Esophagus squamous epithelium (tissue), 4 donors: Measurements from ENCODE around the gene ABR.

ENCODE experiments used
- POLR2A ChIP-seq, 4 donors: fragments of 450-650 bp; IDR thresholded peaks; one replicate each; pipeline ENCODE4 v1.6.1; 2017; ENCODE audit warnings: antibody characterized with exemption in 4 of 4, mild to moderate bottlenecking in 4 of 4, moderate library complexity in 3 of 4
- TF ChIP-seq, protein P1 (sequence below), 6 experiments: fragments of 450-650 bp in 4 of 6; fragments of 200-600 bp in 2 of 6; sonication (generic) in 2 of 6; IDR thresholded peaks; one replicate each; pipeline ENCODE4 v1.5.1; 2016 to 2019; ENCODE audit warnings: antibody characterized with exemption in 6 of 6, mild to moderate bottlenecking in 4 of 6, moderate library complexity in 4 of 6

DNA sequence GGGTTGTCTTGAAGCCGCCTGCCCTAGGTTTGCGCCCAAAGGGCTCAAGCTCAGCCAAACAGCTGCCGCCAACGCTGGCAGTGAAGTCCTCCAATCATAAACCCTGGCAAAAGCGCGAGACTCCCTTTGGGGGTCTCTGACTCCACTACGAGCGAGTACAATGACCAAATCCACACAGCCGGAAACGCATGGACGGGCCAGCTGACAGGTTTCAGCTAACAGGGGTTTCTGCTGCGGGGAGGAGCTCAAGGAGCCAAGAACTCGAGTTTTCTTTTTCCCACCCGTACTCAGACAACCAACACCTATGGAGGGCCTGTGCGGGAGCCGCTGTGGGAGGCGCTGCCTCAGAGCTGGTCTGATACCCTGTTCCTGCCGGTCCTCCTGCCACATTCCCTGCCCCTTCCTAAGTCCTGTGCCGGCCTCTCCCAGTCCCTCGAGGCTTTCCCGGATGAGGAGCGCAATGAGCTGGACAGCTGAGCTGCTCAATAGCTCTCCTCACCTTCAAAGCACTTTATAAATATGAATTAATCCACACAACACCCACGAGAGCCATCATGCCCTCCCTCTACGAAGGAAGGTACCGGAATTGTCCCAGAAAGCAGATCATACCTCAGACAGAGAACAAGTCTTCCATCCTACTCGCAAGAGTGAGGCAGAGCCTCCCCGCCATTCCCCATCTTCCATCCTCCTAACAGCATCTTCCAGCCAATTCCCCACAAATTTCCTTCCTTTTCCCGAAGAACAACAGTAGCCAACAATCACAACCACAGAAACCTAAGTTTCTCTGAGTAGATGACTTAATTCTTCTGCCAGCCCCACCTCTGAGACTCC, 6.1 kb downstream of the ABR start:
- no peak for TF ChIP-seq POLR2A (IDR thresholded peaks at IDR 0.05)
- TF ChIP-seq, protein P1, sequence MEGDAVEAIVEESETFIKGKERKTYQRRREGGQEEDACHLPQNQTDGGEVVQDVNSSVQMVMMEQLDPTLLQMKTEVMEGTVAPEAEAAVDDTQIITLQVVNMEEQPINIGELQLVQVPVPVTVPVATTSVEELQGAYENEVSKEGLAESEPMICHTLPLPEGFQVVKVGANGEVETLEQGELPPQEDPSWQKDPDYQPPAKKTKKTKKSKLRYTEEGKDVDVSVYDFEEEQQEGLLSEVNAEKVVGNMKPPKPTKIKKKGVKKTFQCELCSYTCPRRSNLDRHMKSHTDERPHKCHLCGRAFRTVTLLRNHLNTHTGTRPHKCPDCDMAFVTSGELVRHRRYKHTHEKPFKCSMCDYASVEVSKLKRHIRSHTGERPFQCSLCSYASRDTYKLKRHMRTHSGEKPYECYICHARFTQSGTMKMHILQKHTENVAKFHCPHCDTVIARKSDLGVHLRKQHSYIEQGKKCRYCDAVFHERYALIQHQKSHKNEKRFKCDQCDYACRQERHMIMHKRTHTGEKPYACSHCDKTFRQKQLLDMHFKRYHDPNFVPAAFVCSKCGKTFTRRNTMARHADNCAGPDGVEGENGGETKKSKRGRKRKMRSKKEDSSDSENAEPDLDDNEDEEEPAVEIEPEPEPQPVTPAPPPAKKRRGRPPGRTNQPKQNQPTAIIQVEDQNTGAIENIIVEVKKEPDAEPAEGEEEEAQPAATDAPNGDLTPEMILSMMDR (IDR thresholded peaks at IDR 0.05), result no peak
